ENCODE results near the gene ITPK1.

The ITPK1 gene

DNA sequence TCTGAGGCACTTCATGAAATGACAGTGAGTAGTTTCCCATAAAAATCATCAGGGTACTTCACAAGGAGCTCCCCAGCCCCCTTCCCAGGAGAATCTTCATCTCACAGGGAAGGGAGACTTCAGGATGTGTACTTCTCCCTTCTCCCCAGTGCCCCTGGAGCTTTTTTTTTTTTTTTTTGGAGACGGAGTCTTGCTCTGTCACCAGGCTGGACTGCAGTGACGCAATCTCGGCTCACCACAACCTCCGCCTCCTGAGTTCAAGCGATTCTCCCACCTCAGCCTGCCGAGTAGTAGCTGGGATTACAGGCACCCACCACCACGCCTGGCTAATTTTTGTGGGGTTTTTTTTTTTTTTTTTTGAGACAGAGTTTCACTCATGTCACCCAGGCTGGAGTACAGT lies 10.4 kb downstream of the ITPK1 start:
- DNase-seq (ENCODE audit: low read depth), result no peak

GRCh38 chr14:93104961-93105360 lies 10.8 kb downstream of the ITPK1 start:
- DNase-seq (ENCODE audit: low read depth), result no peak

DNA sequence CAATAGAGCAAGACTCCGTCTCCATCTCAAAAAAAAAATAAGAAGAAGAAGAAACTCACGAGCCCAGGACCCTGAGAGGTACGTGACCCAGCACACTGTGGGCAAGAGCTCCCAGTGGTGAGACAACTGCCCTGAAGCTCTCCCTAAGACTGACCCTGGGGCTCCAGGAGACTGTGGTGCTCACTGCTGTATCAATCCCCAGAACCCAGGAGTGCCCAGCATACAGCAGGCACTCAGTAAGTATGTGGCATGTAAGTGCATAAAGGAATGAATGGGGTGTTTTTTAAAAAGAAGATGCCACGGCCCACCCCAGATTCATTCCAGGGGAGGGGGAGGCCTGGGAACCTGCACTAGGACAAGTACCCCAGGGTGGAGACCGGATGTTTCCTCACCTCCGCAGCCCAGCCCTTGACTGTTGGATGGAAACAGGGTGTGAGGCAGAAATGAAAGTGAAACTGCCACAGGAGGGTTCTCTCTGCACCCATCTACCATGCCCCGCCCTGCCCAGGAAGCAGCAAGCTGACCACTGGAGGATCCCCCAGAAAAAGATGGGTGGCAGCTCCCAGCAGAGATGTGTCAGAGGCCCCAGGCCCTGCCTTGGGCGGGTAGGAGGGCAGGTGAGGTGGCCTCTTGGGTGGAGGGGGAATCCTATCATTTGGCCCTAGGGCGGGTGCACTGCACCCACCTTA lies 12.2 kb downstream of the ITPK1 start:
- no peak for DNase-seq (ENCODE audit: low read depth)

DNA sequence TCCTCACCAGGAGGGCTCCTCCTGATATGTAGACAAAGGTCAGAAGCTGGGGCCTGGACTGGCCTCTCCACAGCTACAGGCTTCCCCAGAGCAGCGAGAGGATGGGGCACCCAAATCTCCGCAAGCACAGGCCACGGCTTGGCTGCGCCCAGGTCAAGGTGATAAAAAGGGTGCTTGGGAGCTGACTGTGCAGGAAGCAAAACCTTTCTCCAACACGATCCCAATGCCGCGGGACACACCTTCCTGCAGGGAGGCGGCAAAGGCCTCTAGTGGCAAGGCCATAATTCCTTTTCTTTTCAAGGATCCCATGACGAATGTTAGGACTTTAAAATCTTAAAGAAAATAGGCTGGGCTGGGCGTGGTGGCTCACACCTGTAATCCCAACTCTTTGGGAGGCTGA lies 13.6 kb downstream of the ITPK1 start:
- no peak for DNase-seq (ENCODE audit: low read depth)

GRCh38 chr14:93101181-93101580 lies 14.5 kb downstream of the ITPK1 start:
- no peak for DNase-seq (ENCODE audit: low read depth)

DNA sequence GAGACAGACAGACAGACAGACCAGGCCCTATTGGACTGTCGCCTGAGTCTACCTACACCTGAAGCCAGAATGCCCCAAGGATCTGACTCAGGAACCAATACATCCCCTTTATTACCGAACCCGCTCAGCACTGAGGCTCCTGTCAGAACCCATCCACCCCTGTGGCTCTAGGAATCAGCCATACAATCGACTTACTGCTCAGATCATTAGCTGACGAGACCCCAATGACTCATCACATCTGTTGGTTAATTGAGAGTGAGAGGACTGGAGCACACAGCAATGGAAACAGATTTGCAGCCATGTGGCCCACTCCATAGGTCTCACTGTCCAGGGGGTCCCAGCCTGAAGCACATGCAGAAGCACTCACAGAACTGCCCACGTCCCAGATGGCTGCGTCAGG lies 15.2 kb downstream of the ITPK1 start:
- no peak for DNase-seq (ENCODE audit: low read depth)

GRCh38 chr14:93100100-93100499 lies 15.6 kb downstream of the ITPK1 start:
- DNase-seq (ENCODE audit: low read depth), result no peak

GRCh38 chr14:93099643-93100042 lies 16.1 kb downstream of the ITPK1 start:
- DNase-seq (ENCODE audit: low read depth), result no peak

DNA sequence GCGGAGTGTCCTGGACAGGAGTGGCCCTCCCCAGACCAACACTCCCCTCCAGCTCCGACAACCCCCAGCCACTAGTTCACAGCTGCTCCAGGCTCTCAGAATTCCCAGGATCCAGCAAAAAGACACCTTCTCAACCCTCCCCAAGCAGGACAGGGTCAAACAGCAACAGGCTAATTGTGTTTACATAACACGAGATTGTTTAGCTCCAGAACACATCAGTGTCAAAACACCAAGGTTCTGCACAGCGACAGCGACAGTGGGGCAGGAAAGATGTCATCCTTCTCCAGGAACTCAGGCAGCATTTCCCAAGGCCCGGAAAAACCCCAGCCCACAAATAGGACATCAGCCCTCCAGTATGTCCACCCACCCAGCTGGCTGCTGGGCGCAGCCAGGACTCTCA lies 16.5 kb downstream of the ITPK1 start:
- no peak for DNase-seq (ENCODE audit: low read depth)

GRCh38 chr14:93096691-93097322 lies 18.9 kb downstream of the ITPK1 start:
- no peak for DNase-seq (ENCODE audit: low read depth)

DNA sequence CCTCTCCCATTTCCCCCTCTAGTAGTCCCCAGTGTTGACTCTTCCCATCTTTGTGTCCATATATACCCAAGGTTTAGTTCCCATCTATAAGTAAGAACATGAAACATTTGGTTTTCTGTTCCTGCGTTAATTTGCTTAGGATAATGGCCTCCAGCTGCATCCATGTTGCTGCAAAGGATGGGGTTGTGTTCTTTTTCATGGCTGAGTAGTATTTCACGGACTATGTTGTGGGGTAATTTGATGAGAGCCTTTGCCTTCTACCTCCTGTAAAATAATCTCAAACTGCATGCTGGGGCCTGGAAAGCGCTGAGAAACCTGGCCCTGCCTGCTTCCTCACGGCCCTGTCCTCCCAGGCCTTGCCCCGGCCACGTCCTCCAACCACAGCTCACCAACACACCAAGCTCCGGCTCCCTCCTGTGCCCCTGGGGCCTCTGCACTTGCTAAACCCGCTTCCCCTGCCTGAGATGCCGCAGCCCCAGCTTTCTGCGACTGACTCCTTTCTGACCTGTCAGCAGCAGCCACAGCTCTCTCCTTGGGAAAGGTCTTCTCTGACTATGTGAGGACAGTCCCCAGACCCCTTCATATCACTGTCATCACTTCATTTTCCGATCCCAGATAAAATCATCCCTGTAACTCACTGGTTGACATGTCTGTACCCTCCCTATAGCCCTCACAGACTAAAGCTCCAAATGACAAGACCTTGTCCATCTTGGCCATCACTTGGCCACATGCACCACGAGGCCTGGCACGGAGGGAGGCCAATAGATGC lies 19.8 kb downstream of the ITPK1 start:
- no peak for DNase-seq (ENCODE audit: low read depth)

GRCh38 chr14:93094121-93094918 lies 21.4 kb downstream of the ITPK1 start:
- DNase-seq (ENCODE audit: low read depth), result no peak

GRCh38 chr14:93092606-93093556 lies 22.8 kb downstream of the ITPK1 start:
- DNase-seq (ENCODE audit: low read depth), result no peak

GRCh38 chr14:93091666-93092065 lies 24.1 kb downstream of the ITPK1 start:
- DNase-seq (ENCODE audit: low read depth), result no peak

DNA sequence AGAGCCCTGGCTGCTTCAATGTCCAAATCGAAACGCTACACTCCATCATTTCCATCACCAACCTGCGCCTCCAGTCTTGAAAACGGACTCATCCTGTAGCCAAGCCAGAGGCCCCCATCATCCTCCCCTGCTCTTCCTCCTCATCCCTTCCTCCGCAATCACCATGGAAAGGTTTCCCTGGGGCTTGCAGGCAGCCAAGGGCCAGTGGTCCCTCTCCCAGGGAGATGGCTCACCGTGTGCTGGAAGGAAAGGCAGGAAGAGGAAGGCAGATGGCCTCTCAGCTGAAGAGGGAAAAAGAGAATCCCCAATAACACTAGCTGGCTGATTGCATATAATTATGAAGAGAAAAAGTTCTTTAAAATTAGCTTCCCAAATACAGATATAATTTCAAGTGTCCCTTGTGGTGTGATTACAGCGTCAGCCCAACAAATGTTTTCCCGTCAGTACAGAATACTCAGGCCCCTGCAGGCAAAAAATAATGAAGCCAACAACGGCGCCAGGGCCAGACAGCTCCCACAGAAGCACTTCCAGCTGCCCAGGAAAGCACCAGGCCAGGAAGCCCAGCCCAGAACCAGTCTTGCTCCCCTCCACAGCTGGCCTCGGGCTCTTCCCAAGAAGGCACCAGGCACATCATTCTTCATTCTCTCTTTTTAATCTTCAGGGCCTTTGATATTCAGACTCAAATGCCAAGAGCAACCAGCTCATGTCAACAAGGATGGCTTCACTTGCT lies 24.7 kb downstream of the ITPK1 start:
- DNase-seq (ENCODE audit: low read depth), result no peak

GRCh38 chr14:93089521-93090269 lies 26.0 kb downstream of the ITPK1 start:
- no peak for DNase-seq (ENCODE audit: low read depth)

DNA sequence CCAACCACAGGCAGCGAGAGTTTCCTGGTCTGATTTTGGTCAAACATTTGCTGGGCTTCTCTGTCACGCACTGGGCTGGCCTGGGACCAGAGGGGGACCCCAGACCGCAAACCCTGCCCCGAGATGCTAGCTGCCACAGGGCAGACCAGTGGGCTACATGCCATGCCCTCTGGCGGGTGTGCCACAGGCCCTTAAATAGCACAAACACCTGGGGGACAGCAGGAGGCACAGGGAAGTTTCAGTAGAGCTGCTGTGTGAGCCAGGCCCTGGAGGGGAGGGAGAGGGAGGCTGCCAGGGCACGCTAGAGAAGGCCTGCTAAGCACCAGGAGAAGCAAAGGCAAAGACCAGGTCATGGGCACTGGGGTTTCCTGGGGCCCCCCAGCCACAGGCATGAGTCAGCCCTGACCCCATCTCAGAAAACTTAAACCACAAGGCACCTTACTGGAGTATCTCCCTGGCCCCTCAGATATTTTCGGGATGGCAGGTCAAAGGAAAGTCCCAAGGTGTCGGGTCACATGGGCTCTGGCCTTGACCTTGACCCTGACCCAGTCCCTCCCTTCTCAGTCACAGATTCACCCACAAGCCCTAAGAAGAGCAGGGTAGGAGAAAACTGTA lies 29.2 kb downstream of the ITPK1 start:
- no peak for DNase-seq (ENCODE audit: low read depth)

- no peak for DNase-seq (ENCODE audit: low read depth)
Observed at GRCh38 chr14:93085911-93086310, 29.8 kb downstream of the ITPK1 start.
